ENCODE measurements around the gene RPS8.

DNA sequence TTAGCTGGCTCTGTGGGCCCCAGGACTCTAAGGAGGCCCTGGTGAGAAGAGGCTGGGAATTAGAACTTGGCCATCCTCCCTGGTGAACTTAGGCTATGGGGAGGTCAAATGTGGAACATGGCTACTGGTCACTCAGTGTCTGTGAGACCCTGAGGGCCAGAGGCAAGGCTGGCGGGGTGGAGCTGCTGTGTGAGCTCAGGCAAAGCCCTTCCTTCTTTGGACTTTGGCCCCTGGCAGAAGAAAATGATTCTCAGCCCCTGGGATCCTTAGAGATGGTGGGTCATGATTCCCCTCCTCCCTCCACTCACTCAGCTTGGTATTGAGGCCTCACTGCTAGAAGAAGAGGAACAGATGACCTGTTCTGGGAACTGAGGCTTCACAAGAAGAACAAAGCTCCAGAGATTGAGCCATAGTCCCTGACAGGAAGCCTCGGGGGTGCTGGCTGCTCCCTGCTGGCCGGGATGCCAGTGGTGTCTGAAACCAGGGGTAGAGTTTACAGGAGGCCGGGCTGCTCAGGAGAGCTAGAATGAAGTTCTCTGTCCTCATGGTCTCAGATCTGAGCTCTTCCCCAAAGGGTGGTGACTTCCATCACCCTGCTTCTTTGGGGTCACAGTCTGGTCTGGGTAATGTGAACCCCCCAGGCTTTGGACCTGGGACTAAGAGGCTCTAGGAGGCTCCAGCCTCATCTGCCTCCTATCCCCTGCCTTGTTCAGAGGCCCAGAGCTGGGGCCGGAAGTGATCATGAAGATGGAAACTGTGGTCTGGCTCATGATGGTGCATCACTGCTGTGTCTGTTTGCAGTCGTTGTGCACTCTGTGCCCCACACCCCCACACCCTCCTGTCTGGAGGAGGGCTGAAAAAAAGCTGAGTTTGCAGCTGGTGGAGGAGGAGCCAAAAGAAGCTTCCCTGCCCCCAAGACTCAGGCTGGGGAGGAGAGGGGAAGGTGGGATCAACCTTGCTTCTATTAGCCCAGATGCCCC, 33.9 kb downstream of the RPS8 start:
- TF ChIP-seq POLR2A (IDR thresholded peaks at IDR 0.05; ENCODE audit: low read depth, low read length) (peak; percentile 67), POLR2AphosphoS5 (IDR thresholded peaks at IDR 0.05; ENCODE audit: low read depth, low read length) (peak; percentile 80), TAF1 (IDR thresholded peaks at IDR 0.05; ENCODE audit: borderline replicate concordance, low read depth, low read length) (peak; percentile 72; the same call in 1 of the 2 replicates)
